Endothelial cell of umbilical vein (primary cell): ENCODE measurements around the gene CAMSAP1. TPM values are rescaled to one million over a fixed set of nuclear protein-coding genes. Genes with fewer than 3 reads are reported as not detected.

Experiments
- BruUV-seq: library from RNA; stranded (reverse); fragments of 400-500 nt; replicated peaks from 2 replicates; lab custom pipeline; 2021; lab: Mats Ljungman, UMichigan
- CTCF ChIA-PET: fragments of 300-600, 350-600 bp; sonication (Branson Sonifier 250); formaldehyde crosslinking; loops from one replicate; lab custom pipeline; 2021; ENCODE audit warnings: antibody characterized with exemption, inconsistent platforms; lab: Charles Lee
- POLR2A ChIA-PET: fragments of 300-600, 350-600 bp; sonication (Branson Sonifier 250); formaldehyde crosslinking; loops from one replicate; lab custom pipeline; 2021; ENCODE audit warnings: antibody characterized with exemption, inconsistent platforms; lab: Charles Lee
- DNase-seq: peaks from one replicate; pipeline ENCODE4 v3.0.0-alpha.2; 2011; ENCODE audit warnings: low read depth, low spot score
- FAIRE-seq: peaks from 2 replicates; lab custom pipeline; 2011; peaks lifted over from hg19 to GRCh38; lab: Jason Lieb, UNC
- H2AFZ ChIP-seq: 2 replicates; pipeline ENCODE4 v1.6.0; 2012; ENCODE audit warnings: low read depth, low read length, control low read depth, inconsistent platforms
- H3K27ac ChIP-seq: 2 replicates; pipeline ENCODE4 v1.5.1; 2011; ENCODE audit warnings: low read depth, mild to moderate bottlenecking, control low read depth, low read length, moderate library complexity; ENCODE audit not compliant: insufficient read depth
- H3K27me3 ChIP-seq, 2 experiments: 2 replicates each; pipeline versions ENCODE4 v1.6.0 to v1.6.1; 2011; ENCODE audit warnings: low read length in 2 of 2, mixed read lengths in 1 of 2; ENCODE audit not compliant: control insufficient read depth in 2 of 2, insufficient read depth in 2 of 2
- H3K36me3 ChIP-seq, 2 experiments: 2 replicates in 1 of 2; 3 replicates in 1 of 2; pipeline ENCODE4 v1.5.1; 2011; ENCODE audit warnings: low read length in 2 of 2, mild to moderate bottlenecking in 1 of 2, moderate library complexity in 1 of 2; ENCODE audit not compliant: control insufficient read depth in 2 of 2, insufficient read depth in 2 of 2; ENCODE audit errors: extremely low read depth in 1 of 2
- H3K4me1 ChIP-seq: 3 replicates; pipeline ENCODE4 v1.5.1; 2011; ENCODE audit warnings: mild to moderate bottlenecking, low read length; ENCODE audit not compliant: control insufficient read depth, insufficient read depth; ENCODE audit errors: extremely low read depth
- H3K4me2 ChIP-seq: 2 replicates; pipeline ENCODE4 v1.6.1; 2011; ENCODE audit warnings: low read length, control low read depth, mixed read lengths; ENCODE audit not compliant: insufficient read depth
- H3K4me3 ChIP-seq, 3 experiments: fragments of 200-600 bp in 1 of 3; sonication (generic), shearing (Covaris generic) in 1 of 3; replicated peaks in 1 of 3; 2 replicates each; pipeline ENCODE4 v1.5.1; 2011 to 2016; ENCODE audit warnings: control low read depth in 3 of 3, low read length in 3 of 3, mild to moderate bottlenecking in 2 of 3, inconsistent platforms in 1 of 3, low read depth in 1 of 3, moderate library complexity in 1 of 3; ENCODE audit not compliant: insufficient read depth in 1 of 3
- H3K79me2 ChIP-seq: 2 replicates; pipeline ENCODE4 v1.6.0; 2012; ENCODE audit warnings: low read length, inconsistent platforms; ENCODE audit not compliant: control insufficient read depth, insufficient read depth
- H3K9ac ChIP-seq: replicated peaks from 2 replicates; pipeline ENCODE3; 2011; ENCODE audit warnings: low read length, control low read depth; ENCODE audit not compliant: insufficient read depth; ENCODE audit errors: extremely low read depth
- H3K9me1 ChIP-seq: replicated peaks from 3 replicates; pipeline ENCODE4 v1.6.0; 2011; ENCODE audit warnings: mild to moderate bottlenecking, low read length; ENCODE audit not compliant: control insufficient read depth, insufficient read depth; ENCODE audit errors: extremely low read depth
- H3K9me3 ChIP-seq: replicated peaks from 2 replicates; pipeline ENCODE4 v1.5.1; 2012; ENCODE audit warnings: low read length, inconsistent platforms; ENCODE audit not compliant: control insufficient read depth, insufficient read depth
- H4K20me1 ChIP-seq: replicated peaks from 2 replicates; pipeline ENCODE3; 2011; ENCODE audit warnings: mild to moderate bottlenecking, low read length; ENCODE audit not compliant: control insufficient read depth, insufficient read depth; ENCODE audit errors: extremely low read depth
- EZH2 ChIP-seq: IDR thresholded peaks from 2 replicates; pipeline ENCODE4 v1.6.1; 2012; ENCODE audit warnings: borderline replicate concordance, low read depth, mild to moderate bottlenecking, moderate library complexity, low read length, inconsistent platforms; ENCODE audit not compliant: severe bottlenecking
- FOS ChIP-seq: IDR thresholded peaks from 2 replicates; pipeline ENCODE4 v1.6.1; 2011; ENCODE audit warnings: mild to moderate bottlenecking, low read length, moderate library complexity, borderline replicate concordance; ENCODE audit not compliant: insufficient read depth
- GATA2 ChIP-seq: IDR thresholded peaks from 2 replicates; pipeline ENCODE4 v1.7.0; 2011; ENCODE audit warnings: low read depth, mild to moderate bottlenecking, moderate library complexity, mixed read lengths, low read length; ENCODE audit not compliant: insufficient read length, insufficient read depth
- JUN ChIP-seq: IDR thresholded peaks from 2 replicates; pipeline ENCODE4 v1.6.1; 2011; ENCODE audit warnings: borderline replicate concordance, low read depth; ENCODE audit not compliant: insufficient read length, insufficient read depth
- MYC ChIP-seq: IDR thresholded peaks from one replicate; pipeline ENCODE4 v1.6.1; 2011; ENCODE audit warnings: mild to moderate bottlenecking, low read depth, low read length
- POLR2A ChIP-seq: IDR thresholded peaks from 2 replicates; pipeline ENCODE4 v1.6.1; 2012; ENCODE audit warnings: low read depth, mild to moderate bottlenecking, control low read depth, low read length
- POLR2AphosphoS5 ChIP-seq: IDR thresholded peaks from 2 replicates; pipeline ENCODE4 v1.6.1; 2012; ENCODE audit warnings: low read depth, mild to moderate bottlenecking, control low read depth, low read length, moderate library complexity; ENCODE audit not compliant: insufficient read depth
- dilution Hi-C: fragments of 300-500 bp; cut with MboI; formaldehyde crosslinking; loops from one replicate; pipeline ENCODE4 v1.15.0; 2019; ENCODE audit warnings: low sequenced_read_pairs; ENCODE audit not compliant: extremely low pct_ligation_motif_present
- intact Hi-C: fragments of 100-400 bp; cut with micrococcal nuclease; formaldehyde crosslinking; loops from one replicate; pipeline ENCODE4 v1.10.0; 2022
- polyA plus RNA-seq, 4 experiments: library from polyadenylated mRNA; depleted of rRNA in 3 of 4; stranded (reverse) in 3 of 4; unstranded in 1 of 4; fragments of >200 nt; gene quantifications; 2 replicates each; pipeline versions ENCODE4 v1.2.1 to v1.2.3, GENCODE V29; 2011 to 2012; ENCODE audit warnings: missing spikeins in 1 of 4
- total RNA-seq: library from RNA; stranded (reverse); gene quantifications from 2 replicates; pipeline ENCODE4 v1.2.3, GENCODE V29; 2021
- TF ChIP-seq, protein P1 (sequence below), 2 donors: IDR thresholded peaks; 1 replicate in 1 of 2; 2 replicates in 1 of 2; pipeline ENCODE4 v1.5.1; 2011; ENCODE audit warnings: low read length in 2 of 2, mild to moderate bottlenecking in 2 of 2, moderate library complexity in 2 of 2, control low read depth in 1 of 2, inconsistent platforms in 1 of 2, low read depth in 1 of 2; ENCODE audit not compliant: insufficient read depth in 1 of 2; ENCODE audit errors: extremely low read depth in 1 of 2
- TF ChIP-seq, protein P2 (sequence below): IDR thresholded peaks from 2 replicates; pipeline ENCODE4 v1.6.1; 2011; ENCODE audit not compliant: insufficient read depth, insufficient read length

Gene CAMSAP1
- total and polyA plus RNA-seq, 2 donors (not counting 3 experiments of a cell fraction or from before 2014, with no cell fraction given): 8.1 to 25.5 TPM

DNA sequence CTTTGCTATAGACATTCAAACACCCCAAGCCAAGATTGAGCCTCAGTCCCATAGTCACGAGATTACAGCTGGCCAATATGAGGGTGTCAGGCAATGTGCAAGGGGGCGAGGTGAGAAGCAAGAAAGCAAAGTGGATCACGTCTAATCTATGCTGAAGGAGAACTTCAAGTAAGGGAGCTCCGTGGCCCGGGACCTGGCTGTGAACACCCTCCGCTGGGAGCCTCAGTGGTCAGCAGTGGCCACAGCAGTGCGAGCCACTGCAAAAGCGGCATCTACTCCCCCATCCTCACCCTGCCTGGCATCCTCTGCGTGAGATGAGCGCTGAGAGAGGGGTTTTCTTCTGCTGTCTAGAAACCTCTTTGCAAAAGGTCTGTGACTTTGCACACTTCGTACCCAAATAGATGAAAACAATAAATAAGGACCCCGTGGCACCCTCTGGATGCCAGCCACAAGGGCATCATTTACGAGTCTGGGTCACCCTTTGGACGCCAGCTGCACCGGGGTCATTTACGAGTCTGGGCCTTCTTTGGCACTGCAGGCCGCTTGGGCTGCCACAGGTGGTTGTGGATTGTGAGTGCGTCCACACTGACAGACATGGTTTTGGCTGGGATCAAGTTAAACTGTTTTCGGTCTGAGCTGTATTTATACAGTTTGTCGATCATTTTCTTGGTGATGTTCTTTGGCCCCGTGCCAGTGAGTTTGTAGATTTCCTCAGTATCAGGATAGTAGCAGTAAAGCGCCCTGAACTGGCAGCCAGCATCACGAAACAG, 96.4 kb downstream of the CAMSAP1 start:
- Histone ChIP-seq H2AFZ (no peak overlapping the region), H3K27me3 (no peaks in the 10 kb centered on the region), H3K4me1 (no peaks in the 10 kb centered on the region), H3K79me2 (no peaks in the 10 kb centered on the region), H3K9ac (no peak overlapping the region), H3K4me2 (no peak overlapping the region), H3K9me3 (no peaks in the 10 kb centered on the region), H3K36me3 (peaks cover 26 to 27% of the 10 kb centered on the region in 2 experiments), H3K9me1 (no peaks in the 10 kb centered on the region), H3K27ac (no peak overlapping the region), H3K4me3 (no peak overlapping the region), H4K20me1 (no peaks in the 10 kb centered on the region)
- ChIA-PET CTCF (interaction anchor here (0.7 kb wide), 1 partner anchor 10 kb away, joined by 4 read pairs; no protein-coding TSS in a partner anchor), POLR2A (no interaction called here)
- intact Hi-C loops: no loop called here
- BruUV-seq: TSS peak; percentile 31
- dilution Hi-C loops: no loop called here
- TF ChIP-seq POLR2A (no peak), GATA2 (no peak), MYC (no peak), JUN (no peak), FOS (no peak), POLR2AphosphoS5 (no peak), EZH2 (no peak)
- TF ChIP-seq, protein P1, sequence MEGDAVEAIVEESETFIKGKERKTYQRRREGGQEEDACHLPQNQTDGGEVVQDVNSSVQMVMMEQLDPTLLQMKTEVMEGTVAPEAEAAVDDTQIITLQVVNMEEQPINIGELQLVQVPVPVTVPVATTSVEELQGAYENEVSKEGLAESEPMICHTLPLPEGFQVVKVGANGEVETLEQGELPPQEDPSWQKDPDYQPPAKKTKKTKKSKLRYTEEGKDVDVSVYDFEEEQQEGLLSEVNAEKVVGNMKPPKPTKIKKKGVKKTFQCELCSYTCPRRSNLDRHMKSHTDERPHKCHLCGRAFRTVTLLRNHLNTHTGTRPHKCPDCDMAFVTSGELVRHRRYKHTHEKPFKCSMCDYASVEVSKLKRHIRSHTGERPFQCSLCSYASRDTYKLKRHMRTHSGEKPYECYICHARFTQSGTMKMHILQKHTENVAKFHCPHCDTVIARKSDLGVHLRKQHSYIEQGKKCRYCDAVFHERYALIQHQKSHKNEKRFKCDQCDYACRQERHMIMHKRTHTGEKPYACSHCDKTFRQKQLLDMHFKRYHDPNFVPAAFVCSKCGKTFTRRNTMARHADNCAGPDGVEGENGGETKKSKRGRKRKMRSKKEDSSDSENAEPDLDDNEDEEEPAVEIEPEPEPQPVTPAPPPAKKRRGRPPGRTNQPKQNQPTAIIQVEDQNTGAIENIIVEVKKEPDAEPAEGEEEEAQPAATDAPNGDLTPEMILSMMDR (IDR thresholded peaks at IDR 0.05; ENCODE audit: extremely low read depth in 1 of 2, insufficient read depth in 1 of 2, low read depth in 1 of 2, low read length in 2 of 2): no peak
- TF ChIP-seq, protein P2, sequence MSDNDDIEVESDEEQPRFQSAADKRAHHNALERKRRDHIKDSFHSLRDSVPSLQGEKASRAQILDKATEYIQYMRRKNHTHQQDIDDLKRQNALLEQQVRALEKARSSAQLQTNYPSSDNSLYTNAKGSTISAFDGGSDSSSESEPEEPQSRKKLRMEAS: no peak
- FAIRE-seq (no peak), DNase-seq (no peak)
